Spleen (tissue), 11 donors: Measurements from ENCODE around the gene NLGN3. TPM values are rescaled to one million over a fixed set of nuclear protein-coding genes. Genes with fewer than 3 reads are reported as not detected.

Experiments
- DNase-seq: peaks from one replicate; pipeline ENCODE4 v3.0.0-alpha.2; 2020
- H3K27ac ChIP-seq, 8 donors: fragments of 200-600 bp; sonication (generic) in 7 of 8; 1 replicate in 4 of 8; 2 replicates in 4 of 8; pipeline versions ENCODE4 v1.5.0 to v1.8.0; 2016 to 2021; ENCODE audit warnings: inconsistent platforms in 4 of 8, mild to moderate bottlenecking in 4 of 8, moderate library complexity in 1 of 8
- H3K27me3 ChIP-seq, 7 donors: fragments of 200-600 bp; sonication (generic) in 6 of 7; replicated peaks in 1 of 7; 1 replicate in 4 of 7; 2 replicates in 3 of 7; pipeline versions ENCODE4 v1.5.0 to v1.8.0; 2016 to 2021; ENCODE audit warnings: inconsistent platforms in 3 of 7, mild to moderate bottlenecking in 1 of 7
- H3K36me3 ChIP-seq, 6 donors: fragments of 200-600 bp; sonication (generic) in 5 of 6; 1 replicate in 4 of 6; 2 replicates in 2 of 6; pipeline versions ENCODE4 v1.5.0 to v1.8.0; 2016 to 2021; ENCODE audit warnings: inconsistent platforms in 2 of 6
- H3K4me1 ChIP-seq, 6 donors: fragments of 200-600 bp; sonication (generic) in 5 of 6; 1 replicate in 3 of 6; 2 replicates in 3 of 6; pipeline versions ENCODE4 v1.5.0 to v1.8.0; 2016 to 2021; ENCODE audit warnings: inconsistent platforms in 3 of 6
- H3K4me3 ChIP-seq, 8 donors: fragments of 200-600 bp; sonication (generic) in 7 of 8; 1 replicate in 4 of 8; 2 replicates in 4 of 8; pipeline versions ENCODE4 v1.5.0 to v1.8.0; 2016 to 2021; ENCODE audit warnings: inconsistent platforms in 4 of 8, mild to moderate bottlenecking in 4 of 8, moderate library complexity in 2 of 8
- H3K9me3 ChIP-seq, 8 donors: fragments of 200-600 bp; sonication (generic) in 7 of 8; 1 replicate in 4 of 8; 2 replicates in 4 of 8; pipeline versions ENCODE4 v1.5.0 to v1.8.0; 2016 to 2021; ENCODE audit warnings: inconsistent platforms in 4 of 8
- CTCF ChIP-seq, 11 experiments: fragments of 200-600 bp in 7 of 11; fragments of 450-650 bp in 4 of 11; sonication (generic) in 4 of 11; IDR thresholded peaks in 8 of 11; conservative IDR thresholded peaks in 3 of 11; 1 replicate in 7 of 11; 2 replicates in 4 of 11; pipeline versions ENCODE4 v1.4.0 to v1.8.0; 2016 to 2021; ENCODE audit warnings: antibody characterized with exemption in 11 of 11, inconsistent platforms in 4 of 11, mild to moderate bottlenecking in 1 of 11
- POLR2A ChIP-seq, 3 donors: fragments of 450-650 bp; IDR thresholded peaks; one replicate each; pipeline ENCODE4 v1.5.1; 2017; ENCODE audit warnings: antibody characterized with exemption in 3 of 3, mild to moderate bottlenecking in 1 of 3
- POLR2AphosphoS5 ChIP-seq, 3 donors: sonication (generic); formaldehyde crosslinking; IDR thresholded peaks; one replicate each; pipeline ENCODE4 v1.5.1; 2017; ENCODE audit warnings: antibody characterized with exemption in 3 of 3
- WGBS, 5 donors: extraction: QIAGEN DNeasy Blood & Tissue Kit in 3 of 5; methylation state at CpG; one replicate each; pipeline versions ENCODE4 v1.1.5 to v1.1.7; 2013 to 2018; 5-methylcytosine and 5-hydroxymethylcytosine counted together
- intact Hi-C: fragments of 100-400 bp; cut with DNase I; formaldehyde crosslinking; loops from one replicate; pipeline ENCODE4 v1.15.0; 2023; ENCODE audit warnings: low total_unique reads
- polyA plus RNA-seq, 3 donors: library from polyadenylated mRNA; stranded (reverse); fragments of 200-250 nt; gene quantifications; one replicate each; pipeline ENCODE4 v1.2.1, GENCODE V29; 2013
- small RNA-seq, 4 donors: library from RNA; depleted of rRNA; stranded (forward); fragments of <200 nt; gene quantifications; one replicate each; pipeline ENCODE3, GENCODE V24; 2016
- total RNA-seq, 7 donors: library from RNA; depleted of rRNA in 3 of 7; stranded (reverse); fragments of >200 nt in 3 of 7; fragmentation: NEBNext Ultra II Directional in 4 of 7; extraction: Animal tissue kit (Norgen Biotek cat#: 25700) in 4 of 7; gene quantifications; one replicate each; pipeline versions ENCODE4 v1.1.0 to v1.2.1, GENCODE V29; 2016 to 2021
- donor health status: healthy with polysubstance abuse.
- donor health status: DM: no; HTN: no; CAD: no; lungs with moderate emphysema.
- donor health status: DM: no; HTN: no; CAD: no.
- donor health status: Bipolar disorder and iron deficiency.
- donor health status: healthy.
- donor health status: DM: no; HTN: no; CAD: no.
- donor health status: DM: yes; HTN: yes; CAD: no.

The NLGN3 gene
- total and polyA plus RNA-seq, 10 donors: 0.14 to 2.5 (median 0.85) TPM

GRCh38 chrX:71215338-71215912 lies 70.8 kb downstream of the NLGN3 start:
- Histone ChIP-seq H3K36me3 (no peaks in the 10 kb centered on the region), H3K4me3 (no peak overlapping the region), H3K4me1 (no peaks in the 10 kb centered on the region), H3K27me3 (peaks cover 0 to 5% (median 0%) of the 10 kb centered on the region in 7 donors), H3K9me3 (no peaks in the 10 kb centered on the region), H3K27ac (no peak overlapping the region)
- 80 to 95% (median 86%) methylated on average over 6 to 10 of the region's 10 CpGs for WGBS, 5 donors
- no peak for TF ChIP-seq POLR2AphosphoS5 (IDR thresholded peaks at IDR 0.05)
- no peak for TF ChIP-seq POLR2A (IDR thresholded peaks at IDR 0.05)
- no peak for TF ChIP-seq CTCF (IDR thresholded peaks at IDR 0.05 in 8 of 11, conservative IDR thresholded peaks at IDR 0.05 in 3 of 11)
- intact Hi-C loops: no loop called here
- no peak for DNase-seq

- no peak for TF ChIP-seq CTCF (IDR thresholded peaks at IDR 0.05 in 8 of 11, conservative IDR thresholded peaks at IDR 0.05 in 3 of 11)
- no peak for TF ChIP-seq POLR2AphosphoS5 (IDR thresholded peaks at IDR 0.05)
- TF ChIP-seq POLR2A (IDR thresholded peaks at IDR 0.05): no peak
- Histone ChIP-seq H3K27me3 (peaks cover 0 to 8% (median 0%) of the 10 kb centered on the region in 7 donors), H3K4me3 (no peak overlapping the region), H3K4me1 (no peaks in the 10 kb centered on the region), H3K27ac (no peak overlapping the region), H3K36me3 (no peaks in the 10 kb centered on the region), H3K9me3 (no peaks in the 10 kb centered on the region)
- no peak for DNase-seq
- 45 to 61% (median 49%) methylated on average over 6 of the region's 6 CpGs for WGBS, 5 donors
- intact Hi-C loops: no loop called here
Measured at GRCh38 chrX:71216485-71216884, 71.8 kb downstream of the NLGN3 start.

- WGBS, 5 donors: 88 to 99% (median 93%) methylated on average over 6 of the region's 6 CpGs
- H3K4me1 ChIP-seq: no peaks in the 10 kb centered on the region
- peaks cover 0 to 10% (median 0%) of the 10 kb centered on the region in 7 donors for H3K27me3 ChIP-seq
- H3K36me3 ChIP-seq: no peaks in the 10 kb centered on the region
- no peak overlapping the region for H3K4me3 ChIP-seq
- H3K27ac ChIP-seq: no peak overlapping the region
- TF ChIP-seq POLR2A (IDR thresholded peaks at IDR 0.05) (no peak), POLR2AphosphoS5 (IDR thresholded peaks at IDR 0.05) (no peak), CTCF (IDR thresholded peaks at IDR 0.05 in 8 of 11, conservative IDR thresholded peaks at IDR 0.05 in 3 of 11) (no peak)
- DNase-seq: no peak
- H3K9me3 ChIP-seq: no peaks in the 10 kb centered on the region
- intact Hi-C loops: no loop called here
Measured at GRCh38 chrX:71217298-71217697, 72.7 kb downstream of the NLGN3 start.

Small RNAs within 50 kb of the gene (small RNA-seq; reads per million reads assigned to genes)
- gene CXorf65: 0 reads per million in 4 donors

Other genes with a start within 250 kb of the NLGN3 start
- 1 to 10 TPM in 3 of 7 donors, under 1 TPM in 4; 0.25 to 1.9 (median 0.98) TPM for gene TEX11, start 236.1 kb upstream of the NLGN3 start, total RNA-seq
- gene TEX11, start 236.1 kb upstream of the NLGN3 start, polyA plus RNA-seq: under 1 TPM; 0.06 to 0.32 (median 0.20) TPM
- not detected for gene SLC7A3, start 213.7 kb upstream of the NLGN3 start, total RNA-seq
- gene SLC7A3, start 213.7 kb upstream of the NLGN3 start, polyA plus RNA-seq: under 1 TPM in 1 of 3 donors, not detected in 2; 0.06 TPM
- 10 to 100 TPM; 37.1 to 47.6 (median 41.0) TPM for gene SNX12, start 76.5 kb upstream of the NLGN3 start, total RNA-seq
- 10 to 100 TPM; 11.7 to 28.7 (median 14.0) TPM for gene SNX12, start 76.5 kb upstream of the NLGN3 start, polyA plus RNA-seq
- 10 to 100 TPM; 19.1 to 50.9 (median 32.9) TPM for gene FOXO4, start 49.0 kb upstream of the NLGN3 start, total RNA-seq
- gene FOXO4, start 49.0 kb upstream of the NLGN3 start, polyA plus RNA-seq: 10 to 100 TPM in 1 of 3 donors, 1 to 10 TPM in 2; 5.1 to 12.9 (median 5.8) TPM
- 10 to 100 TPM in 1 of 7 donors, 1 to 10 TPM in 6; 1.7 to 14.4 (median 6.7) TPM for gene CXorf65, start 38.1 kb upstream of the NLGN3 start, total RNA-seq
- gene CXorf65, start 38.1 kb upstream of the NLGN3 start, polyA plus RNA-seq: 10 to 100 TPM in 1 of 3 donors, 1 to 10 TPM in 2; 3.7 to 27.2 (median 7.5) TPM
- 100 to 1,000 TPM in 6 of 7 donors, 10 to 100 TPM in 1; 92.6 to 174 (median 127) TPM for gene IL2RG, start 33.3 kb upstream of the NLGN3 start, total RNA-seq
- 100 to 1,000 TPM in 2 of 3 donors, 10 to 100 TPM in 1; 89.8 to 155 (median 122) TPM for gene IL2RG, start 33.3 kb upstream of the NLGN3 start, polyA plus RNA-seq
- gene MED12, start 26.2 kb upstream of the NLGN3 start, total RNA-seq: 100 to 1,000 TPM in 3 of 7 donors, 10 to 100 TPM in 4; 90.0 to 151 (median 98.7) TPM
- 10 to 100 TPM in 1 of 3 donors, 1 to 10 TPM in 2; 5.2 to 15.6 (median 5.3) TPM for gene MED12, start 26.2 kb upstream of the NLGN3 start, polyA plus RNA-seq
- gene GJB1, start 78.4 kb downstream of the NLGN3 start, total RNA-seq: not detected
- not detected for gene GJB1, start 78.4 kb downstream of the NLGN3 start, polyA plus RNA-seq
- 10 to 100 TPM; 22.2 to 34.5 (median 23.3) TPM for gene ZMYM3, start 109.3 kb downstream of the NLGN3 start, total RNA-seq
- gene ZMYM3, start 109.3 kb downstream of the NLGN3 start, polyA plus RNA-seq: 10 to 100 TPM in 1 of 3 donors, 1 to 10 TPM in 2; 6.3 to 13.1 (median 8.7) TPM
- 100 to 1,000 TPM; 218 to 249 (median 234) TPM for gene NONO, start 138.8 kb downstream of the NLGN3 start, total RNA-seq
- 100 to 1,000 TPM; 101 to 128 (median 112) TPM for gene NONO, start 138.8 kb downstream of the NLGN3 start, polyA plus RNA-seq
- gene ITGB1BP2, start 156.9 kb downstream of the NLGN3 start, total RNA-seq: 1 to 10 TPM; 1.5 to 8.3 (median 3.1) TPM
- gene ITGB1BP2, start 156.9 kb downstream of the NLGN3 start, polyA plus RNA-seq: 1 to 10 TPM; 1.4 to 1.8 (median 1.7) TPM
- 10 to 100 TPM; 55.7 to 84.3 (median 70.4) TPM for gene TAF1, start 221.5 kb downstream of the NLGN3 start, total RNA-seq
- 10 to 100 TPM in 1 of 3 donors, 1 to 10 TPM in 2; 7.0 to 14.2 (median 8.1) TPM for gene TAF1, start 221.5 kb downstream of the NLGN3 start, polyA plus RNA-seq